PC-3 (cell line): ENCODE measurements around the gene SEMA5A. TPM values are rescaled to one million over a fixed set of nuclear protein-coding genes. Genes with fewer than 3 reads are reported as not detected.

Source experiments
- ATAC-seq: fragments of 200-7000 bp; cut with Tn5 transposase; 2 replicates; pipeline ENCODE4 v1.9.1; 2020; ENCODE audit warnings: mild to moderate bottlenecking, moderate library complexity
- BruUV-seq: library from RNA; stranded (reverse); fragments of 400-500 nt; replicated peaks from 2 replicates; lab custom pipeline; 2021; lab: Mats Ljungman, UMichigan
- CTCF ChIA-PET: fragments of 300-600 bp; sonication (Branson Sonifier 250); formaldehyde crosslinking; loops from one replicate; lab custom pipeline; 2022; ENCODE audit warnings: antibody characterized with exemption; lab: Charles Lee
- POLR2A ChIA-PET: fragments of 300-600 bp; sonication (Branson Sonifier 250); formaldehyde crosslinking; loops from one replicate; lab custom pipeline; 2022; ENCODE audit warnings: antibody characterized with exemption; ENCODE audit not compliant: unreplicated experiment; lab: Charles Lee
- DNase-seq: peaks from one replicate; pipeline ENCODE4 v3.0.0-alpha.2; 2015
- H2AFZ ChIP-seq: fragments of 300-600 bp; sonication (generic); 2 replicates; pipeline ENCODE4 v1.6.0; 2016; ENCODE audit warnings: antibody characterized with exemption, low read length
- H3F3A ChIP-seq: fragments of 300-600 bp; sonication (generic); one replicate; pipeline ENCODE4 v1.6.0; 2017; ENCODE audit warnings: antibody characterized with exemption, low read length, control low read depth, mild to moderate bottlenecking; ENCODE audit not compliant: unreplicated experiment
- H3K27ac ChIP-seq: fragments of 300-600 bp; sonication (generic); 2 replicates; pipeline ENCODE4 v1.5.1; 2016; ENCODE audit warnings: mild to moderate bottlenecking, low read length
- H3K27me3 ChIP-seq: fragments of 300-600 bp; sonication (generic); 2 replicates; pipeline ENCODE4 v1.6.1; 2016; ENCODE audit warnings: low read length, mixed read lengths
- H3K36me3 ChIP-seq: fragments of 300-600 bp; sonication (generic); 2 replicates; pipeline ENCODE4 v1.6.1; 2016; ENCODE audit warnings: low read depth, mixed run types, low read length, mixed read lengths
- H3K4me1 ChIP-seq: fragments of 300-600 bp; sonication (generic); 2 replicates; pipeline ENCODE4 v1.5.1; 2016; ENCODE audit warnings: low read length; ENCODE audit not compliant: insufficient read depth
- H3K4me2 ChIP-seq: fragments of 300-600 bp; sonication (generic); 2 replicates; pipeline ENCODE4 v1.6.0; 2016; ENCODE audit warnings: low read length
- H3K4me3 ChIP-seq: fragments of 300-600 bp; sonication (generic); 2 replicates; pipeline ENCODE4 v1.5.1; 2016; ENCODE audit warnings: mild to moderate bottlenecking, low read length, mixed read lengths
- H3K79me2 ChIP-seq: fragments of 300-600 bp; sonication (generic); 2 replicates; pipeline ENCODE4 v1.6.1; 2017; ENCODE audit warnings: low read length, mixed read lengths
- H3K9ac ChIP-seq: fragments of 300-600 bp; sonication (generic); 2 replicates; pipeline ENCODE4 v1.6.0; 2016; ENCODE audit warnings: mild to moderate bottlenecking, low read length
- H3K9me2 ChIP-seq: fragments of 300-600 bp; sonication (generic); replicated peaks from 2 replicates; pipeline ENCODE4 v1.6.1; 2016; ENCODE audit warnings: mixed run types, low read length, mixed read lengths
- H3K9me3 ChIP-seq: fragments of 300-600 bp; sonication (generic); 2 replicates; pipeline ENCODE4 v1.6.1; 2016; ENCODE audit warnings: low read length, mixed read lengths
- H4K20me1 ChIP-seq: fragments of 300-600 bp; sonication (generic); 2 replicates; pipeline ENCODE4 v1.6.1; 2016; ENCODE audit warnings: low read length, mixed read lengths
- EZH2 ChIP-seq: fragments of 300-600 bp; sonication (generic); IDR thresholded peaks from one replicate; pipeline ENCODE4 v1.6.1; 2017; ENCODE audit warnings: antibody characterized with exemption, mild to moderate bottlenecking, low read length; ENCODE audit not compliant: unreplicated experiment
- EZH2phosphoT487 ChIP-seq: fragments of 300-600 bp; sonication (generic); IDR thresholded peaks from 2 replicates; pipeline ENCODE4 v1.6.1; 2018; ENCODE audit warnings: mild to moderate bottlenecking, antibody characterized with exemption, low read length, borderline replicate concordance
- intact Hi-C: fragments of 100-400 bp; cut with micrococcal nuclease; formaldehyde crosslinking; loops from 2 replicates; pipeline ENCODE4 v1.9.0; 2023
- total RNA-seq: library from RNA; depleted of rRNA; stranded (reverse); fragments of >200 nt; gene quantifications from 2 replicates; pipeline ENCODE4 v1.2.3, GENCODE V29; 2014
- TF ChIP-seq, protein P1 (sequence below): fragments of 300-600 bp; sonication (generic); conservative IDR thresholded peaks from 2 replicates; pipeline ENCODE4 v1.5.1; 2017; ENCODE audit warnings: antibody characterized with exemption, low read depth, mild to moderate bottlenecking, low read length

Gene SEMA5A
- total RNA-seq, 1 experiment from 2014 or later: 4.4 TPM

DNA sequence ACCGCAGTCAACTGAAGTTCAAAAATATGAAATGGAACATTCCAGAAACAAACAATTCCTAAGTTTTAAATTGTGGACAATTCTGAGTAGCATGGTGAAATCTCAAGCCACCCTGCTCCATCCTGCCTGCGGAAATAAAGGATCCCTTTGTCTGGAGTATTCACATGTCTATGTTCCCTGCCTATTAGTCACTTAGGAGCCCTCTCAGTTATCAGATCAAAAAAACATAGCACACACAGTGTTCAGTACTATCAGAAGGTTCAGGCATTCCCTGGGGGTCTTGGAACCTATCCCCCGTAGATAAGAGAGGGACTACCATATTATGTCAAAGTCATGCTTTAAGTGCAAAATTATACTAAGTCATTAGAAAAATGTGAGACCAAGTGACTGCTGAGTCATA, 300.8 kb downstream of the SEMA5A start:
- ATAC-seq: no peak
- no TSS peak for BruUV-seq
- CTCF ChIA-PET: no interaction called here
- Histone ChIP-seq H3K4me2 (no peak overlapping the region), H2AFZ (no peak overlapping the region), H3K9me3 (no peaks in the 10 kb centered on the region), H4K20me1 (no peaks in the 10 kb centered on the region), H3K4me3 (no peak overlapping the region), H3K27ac (no peak overlapping the region), H3F3A (no peaks in the 10 kb centered on the region), H3K9ac (no peak overlapping the region), H3K9me2 (no peaks in the 10 kb centered on the region), H3K27me3 (no peaks in the 10 kb centered on the region), H3K79me2 (no peaks in the 10 kb centered on the region), H3K4me1 (peaks cover 20% of the 10 kb centered on the region), H3K36me3 (no peaks in the 10 kb centered on the region)
- TF ChIP-seq EZH2phosphoT487 (no peak), EZH2 (no peak)
- TF ChIP-seq, protein P1, sequence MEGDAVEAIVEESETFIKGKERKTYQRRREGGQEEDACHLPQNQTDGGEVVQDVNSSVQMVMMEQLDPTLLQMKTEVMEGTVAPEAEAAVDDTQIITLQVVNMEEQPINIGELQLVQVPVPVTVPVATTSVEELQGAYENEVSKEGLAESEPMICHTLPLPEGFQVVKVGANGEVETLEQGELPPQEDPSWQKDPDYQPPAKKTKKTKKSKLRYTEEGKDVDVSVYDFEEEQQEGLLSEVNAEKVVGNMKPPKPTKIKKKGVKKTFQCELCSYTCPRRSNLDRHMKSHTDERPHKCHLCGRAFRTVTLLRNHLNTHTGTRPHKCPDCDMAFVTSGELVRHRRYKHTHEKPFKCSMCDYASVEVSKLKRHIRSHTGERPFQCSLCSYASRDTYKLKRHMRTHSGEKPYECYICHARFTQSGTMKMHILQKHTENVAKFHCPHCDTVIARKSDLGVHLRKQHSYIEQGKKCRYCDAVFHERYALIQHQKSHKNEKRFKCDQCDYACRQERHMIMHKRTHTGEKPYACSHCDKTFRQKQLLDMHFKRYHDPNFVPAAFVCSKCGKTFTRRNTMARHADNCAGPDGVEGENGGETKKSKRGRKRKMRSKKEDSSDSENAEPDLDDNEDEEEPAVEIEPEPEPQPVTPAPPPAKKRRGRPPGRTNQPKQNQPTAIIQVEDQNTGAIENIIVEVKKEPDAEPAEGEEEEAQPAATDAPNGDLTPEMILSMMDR: no peak
- peak; percentile 41 for DNase-seq
- intact Hi-C loops: no loop called here
- POLR2A ChIA-PET: no interaction called here

DNA sequence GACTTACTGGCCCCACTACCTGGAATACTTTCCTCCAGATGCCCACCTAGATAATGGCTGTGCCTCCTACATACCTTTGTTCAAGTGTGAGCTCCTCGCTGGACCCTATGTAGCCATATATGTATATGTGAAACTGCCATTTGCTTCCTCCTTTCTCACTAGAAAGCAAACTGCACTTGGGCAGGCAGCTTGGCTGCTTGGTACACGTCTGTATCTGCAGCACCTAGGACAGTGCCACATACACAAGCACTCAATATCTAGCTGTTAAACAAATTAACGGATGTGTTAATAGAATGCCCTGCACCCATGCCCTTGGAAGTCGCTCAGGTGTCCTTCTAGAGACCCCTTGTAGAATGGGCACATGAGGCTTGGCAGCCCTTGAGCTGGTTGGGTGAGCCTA, 301.5 kb downstream of the SEMA5A start:
- TF ChIP-seq EZH2: no peak
- DNase-seq: no peak
- no peak for ATAC-seq
- Histone ChIP-seq H2AFZ (no peak overlapping the region), H3K4me3 (no peak overlapping the region), H3K4me1 (peaks cover 24% of the 10 kb centered on the region), H3K27me3 (no peaks in the 10 kb centered on the region), H3K36me3 (no peaks in the 10 kb centered on the region), H4K20me1 (no peaks in the 10 kb centered on the region), H3K9ac (no peak overlapping the region), H3K9me3 (no peaks in the 10 kb centered on the region), H3K4me2 (no peak overlapping the region), H3K27ac (no peak overlapping the region), H3F3A (peaks cover 1% of the 10 kb centered on the region), H3K79me2 (no peaks in the 10 kb centered on the region), H3K9me2 (no peaks in the 10 kb centered on the region)
- intact Hi-C loops: no loop called here
- ChIA-PET POLR2A (no interaction called here), CTCF (no interaction called here)
- no TSS peak for BruUV-seq

DNA sequence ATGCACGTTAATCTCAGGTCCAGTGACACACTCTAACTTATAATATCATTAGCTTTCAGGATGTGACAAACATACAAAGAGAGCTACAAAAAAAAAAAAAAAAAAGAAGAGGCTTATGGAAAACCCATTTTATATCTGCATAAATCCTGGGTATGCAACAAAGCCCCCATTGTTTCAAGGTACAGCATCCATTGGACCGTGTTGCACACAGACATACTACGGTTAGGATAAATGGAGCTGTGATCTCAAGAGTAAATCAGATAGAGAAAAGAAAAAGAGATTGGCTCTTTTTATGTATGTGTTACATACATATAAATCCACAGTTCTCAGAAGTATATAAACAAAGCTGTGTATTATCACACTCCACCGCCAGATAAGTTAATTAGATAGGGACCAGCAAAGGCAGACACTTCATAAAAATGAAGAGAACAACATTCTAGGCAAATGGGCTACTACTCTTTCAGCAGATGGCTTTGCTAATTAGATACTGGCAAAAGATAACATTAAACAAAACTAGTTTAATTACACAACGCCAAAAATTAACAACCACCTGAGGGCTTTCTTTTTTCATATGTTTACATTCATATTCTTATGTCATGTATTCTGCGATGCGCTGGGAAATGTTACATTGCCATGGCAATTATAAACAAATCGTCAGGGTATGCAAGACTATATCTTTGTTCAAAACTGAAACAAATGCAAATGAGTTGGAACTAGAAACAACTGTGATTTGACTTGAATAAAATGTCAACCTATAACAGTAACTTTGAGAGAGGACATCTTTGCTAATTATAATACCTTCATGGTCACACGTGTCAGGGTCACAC, 304.2 kb downstream of the SEMA5A start:
- no peak overlapping the region for H3K27ac ChIP-seq
- TF ChIP-seq, protein P1: no peak
- TF ChIP-seq EZH2 (no peak), EZH2phosphoT487 (no peak)
- no peak overlapping the region for H3K4me2 ChIP-seq
- peaks cover 5% of the 10 kb centered on the region for H3F3A ChIP-seq
- no TSS peak for BruUV-seq
- H3K27me3 ChIP-seq: no peaks in the 10 kb centered on the region
- no peak for DNase-seq
- no peaks in the 10 kb centered on the region for H3K9me2 ChIP-seq
- ChIA-PET POLR2A (no interaction called here), CTCF (no interaction called here)
- no peak overlapping the region for H3K9ac ChIP-seq
- peaks cover 30% of the 10 kb centered on the region for H3K4me1 ChIP-seq
- H2AFZ ChIP-seq: no peak overlapping the region
- no peaks in the 10 kb centered on the region for H3K79me2 ChIP-seq
- no peaks in the 10 kb centered on the region for H4K20me1 ChIP-seq
- ATAC-seq: no peak
- H3K4me3 ChIP-seq: no peak overlapping the region
- intact Hi-C loops: loop anchor here (2.0 kb wide), 1 partner anchor 107 kb away; no protein-coding TSS in a partner anchor
- H3K9me3 ChIP-seq: no peaks in the 10 kb centered on the region
- H3K36me3 ChIP-seq: no peaks in the 10 kb centered on the region
